ENCODE results near the gene LRRK1.

Gene LRRK1, protein sequence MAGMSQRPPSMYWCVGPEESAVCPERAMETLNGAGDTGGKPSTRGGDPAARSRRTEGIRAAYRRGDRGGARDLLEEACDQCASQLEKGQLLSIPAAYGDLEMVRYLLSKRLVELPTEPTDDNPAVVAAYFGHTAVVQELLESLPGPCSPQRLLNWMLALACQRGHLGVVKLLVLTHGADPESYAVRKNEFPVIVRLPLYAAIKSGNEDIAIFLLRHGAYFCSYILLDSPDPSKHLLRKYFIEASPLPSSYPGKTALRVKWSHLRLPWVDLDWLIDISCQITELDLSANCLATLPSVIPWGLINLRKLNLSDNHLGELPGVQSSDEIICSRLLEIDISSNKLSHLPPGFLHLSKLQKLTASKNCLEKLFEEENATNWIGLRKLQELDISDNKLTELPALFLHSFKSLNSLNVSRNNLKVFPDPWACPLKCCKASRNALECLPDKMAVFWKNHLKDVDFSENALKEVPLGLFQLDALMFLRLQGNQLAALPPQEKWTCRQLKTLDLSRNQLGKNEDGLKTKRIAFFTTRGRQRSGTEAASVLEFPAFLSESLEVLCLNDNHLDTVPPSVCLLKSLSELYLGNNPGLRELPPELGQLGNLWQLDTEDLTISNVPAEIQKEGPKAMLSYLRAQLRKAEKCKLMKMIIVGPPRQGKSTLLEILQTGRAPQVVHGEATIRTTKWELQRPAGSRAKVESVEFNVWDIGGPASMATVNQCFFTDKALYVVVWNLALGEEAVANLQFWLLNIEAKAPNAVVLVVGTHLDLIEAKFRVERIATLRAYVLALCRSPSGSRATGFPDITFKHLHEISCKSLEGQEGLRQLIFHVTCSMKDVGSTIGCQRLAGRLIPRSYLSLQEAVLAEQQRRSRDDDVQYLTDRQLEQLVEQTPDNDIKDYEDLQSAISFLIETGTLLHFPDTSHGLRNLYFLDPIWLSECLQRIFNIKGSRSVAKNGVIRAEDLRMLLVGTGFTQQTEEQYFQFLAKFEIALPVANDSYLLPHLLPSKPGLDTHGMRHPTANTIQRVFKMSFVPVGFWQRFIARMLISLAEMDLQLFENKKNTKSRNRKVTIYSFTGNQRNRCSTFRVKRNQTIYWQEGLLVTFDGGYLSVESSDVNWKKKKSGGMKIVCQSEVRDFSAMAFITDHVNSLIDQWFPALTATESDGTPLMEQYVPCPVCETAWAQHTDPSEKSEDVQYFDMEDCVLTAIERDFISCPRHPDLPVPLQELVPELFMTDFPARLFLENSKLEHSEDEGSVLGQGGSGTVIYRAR (N-terminal part only)

DNA sequence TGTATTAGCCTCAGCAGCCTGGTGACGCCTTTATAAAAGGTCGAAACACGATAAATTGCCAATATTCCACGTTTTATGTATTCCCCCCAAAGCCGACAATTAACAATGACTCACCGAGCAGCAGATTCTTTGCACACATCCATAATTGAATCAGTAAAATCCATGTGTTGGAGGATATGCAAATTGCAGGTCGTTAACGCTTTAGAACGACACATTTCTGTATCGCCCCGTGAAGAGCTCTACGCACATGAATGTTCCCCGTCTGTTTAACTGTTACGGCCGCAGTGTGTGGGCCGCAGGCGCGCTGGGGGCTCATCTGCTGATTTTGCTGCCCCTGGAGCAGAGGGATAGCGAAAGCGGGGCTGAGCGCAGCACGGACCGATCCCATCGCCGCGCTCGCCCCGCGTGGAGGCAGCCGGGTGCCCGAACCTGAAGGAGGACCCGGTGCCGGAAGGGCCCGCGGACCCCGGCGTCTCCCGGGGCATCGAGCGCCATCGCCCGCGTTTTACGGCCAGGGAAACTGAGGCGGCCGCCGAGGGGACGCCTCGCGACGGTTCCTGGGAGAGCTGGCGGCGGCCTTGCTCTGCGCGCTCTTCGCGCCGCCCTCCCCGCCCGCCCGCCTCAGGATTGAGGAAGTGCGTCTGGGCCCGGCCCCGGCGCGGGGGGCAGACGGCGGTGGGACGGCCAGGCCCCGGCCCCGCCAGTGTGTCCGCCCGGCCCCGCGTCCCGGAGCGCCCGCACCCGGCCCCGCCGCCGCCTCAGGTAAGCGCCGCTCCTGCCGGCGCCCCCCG, at the start of gene LRRK1:
Gene LRRK1 (plus strand): TSS at position 668 of the 791 bp plus-strand sequence. CDS start 5,276 bp downstream, outside the sequence.
- DNase-seq: no peak

DNA sequence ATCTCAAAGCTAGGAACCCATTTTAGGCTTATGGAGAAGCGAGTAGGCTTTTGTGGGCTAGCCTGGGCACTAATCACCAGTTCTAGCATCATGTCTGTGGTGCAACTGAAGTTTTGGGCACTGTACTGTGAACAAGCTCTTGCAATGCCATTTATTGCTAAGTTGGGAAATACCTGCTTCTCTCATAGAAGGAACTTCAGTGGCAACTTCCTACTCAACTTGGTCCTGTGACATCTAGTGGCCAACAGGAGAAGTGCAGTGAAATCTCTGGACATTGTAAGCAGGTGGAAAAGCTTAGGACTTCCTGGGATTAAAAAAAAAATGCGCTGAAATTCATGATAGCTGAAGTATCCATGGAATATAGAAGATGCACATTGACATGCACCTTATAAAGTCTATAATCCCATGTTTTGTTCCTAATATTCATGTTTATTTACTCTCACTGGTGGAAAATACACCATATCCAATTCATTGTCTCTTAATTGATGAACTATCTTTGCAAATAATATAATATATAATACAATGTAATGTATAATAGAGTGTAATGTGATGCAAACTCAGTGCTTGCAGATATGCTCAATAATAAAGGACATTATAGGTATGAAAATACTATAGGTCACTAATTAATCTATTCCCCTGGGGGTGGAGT, 46.0 kb upstream of the LRRK1 start:
- peak; percentile 81 for DNase-seq

DNA sequence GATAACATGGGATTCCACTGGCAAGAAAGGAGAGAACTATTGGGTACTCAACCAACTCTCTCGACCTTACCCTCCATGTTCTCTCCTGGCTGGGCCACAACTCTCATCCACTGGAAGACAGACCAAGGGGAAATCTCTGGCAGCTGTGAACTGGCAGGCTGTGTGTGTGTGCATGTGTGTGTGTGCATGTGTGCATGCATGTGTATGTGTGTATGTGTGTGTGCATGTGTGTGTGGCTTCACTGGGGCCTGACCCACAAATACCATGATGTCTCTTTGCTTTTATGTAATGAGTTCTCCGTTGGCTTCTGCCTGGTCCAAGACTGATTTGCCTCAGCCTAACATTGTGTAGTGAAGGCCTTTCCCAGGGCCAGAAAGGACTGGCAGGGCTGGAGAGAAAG, 43.7 kb upstream of the LRRK1 start:
- DNase-seq: no peak

DNA sequence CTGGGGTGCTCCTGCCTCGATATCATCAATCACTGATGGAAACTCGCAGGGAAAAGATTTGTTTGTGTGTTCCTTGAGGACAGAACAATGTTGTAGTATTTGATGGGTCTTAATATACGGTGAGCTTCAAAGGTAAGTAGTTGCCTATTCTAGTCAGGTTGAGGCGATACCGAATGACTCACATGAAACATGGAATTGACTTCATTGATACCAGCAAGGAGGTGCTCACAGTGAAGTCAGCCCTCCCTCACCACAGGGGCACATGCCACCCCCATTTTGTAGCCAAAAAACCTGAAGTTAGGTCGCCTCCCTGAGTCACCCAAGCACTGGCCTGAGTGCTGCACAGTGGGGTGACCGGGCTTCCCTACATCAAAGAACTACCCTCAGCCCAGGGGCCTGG, 43.2 kb upstream of the LRRK1 start:
- DNase-seq: no peak

DNA sequence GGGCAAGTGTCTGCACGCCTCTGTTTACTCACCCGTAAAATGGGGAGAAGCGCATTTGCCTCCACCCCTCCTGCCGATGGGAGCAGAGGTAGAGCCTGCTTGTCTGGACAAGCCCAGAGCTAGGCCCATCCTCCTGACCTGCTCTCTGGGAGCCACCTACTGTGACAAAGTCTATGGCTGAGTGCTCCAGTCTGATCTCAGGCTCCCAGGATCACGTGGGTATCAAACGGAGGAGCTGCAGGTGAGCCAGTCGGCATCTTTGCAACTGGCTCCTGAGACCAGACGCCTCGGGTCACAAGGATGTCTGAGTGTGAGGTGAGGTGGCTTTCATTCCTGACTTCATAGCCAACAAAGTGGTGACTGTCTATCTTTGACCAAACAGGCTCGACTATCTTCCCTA, 41.6 kb upstream of the LRRK1 start:
- DNase-seq: no peak

DNA sequence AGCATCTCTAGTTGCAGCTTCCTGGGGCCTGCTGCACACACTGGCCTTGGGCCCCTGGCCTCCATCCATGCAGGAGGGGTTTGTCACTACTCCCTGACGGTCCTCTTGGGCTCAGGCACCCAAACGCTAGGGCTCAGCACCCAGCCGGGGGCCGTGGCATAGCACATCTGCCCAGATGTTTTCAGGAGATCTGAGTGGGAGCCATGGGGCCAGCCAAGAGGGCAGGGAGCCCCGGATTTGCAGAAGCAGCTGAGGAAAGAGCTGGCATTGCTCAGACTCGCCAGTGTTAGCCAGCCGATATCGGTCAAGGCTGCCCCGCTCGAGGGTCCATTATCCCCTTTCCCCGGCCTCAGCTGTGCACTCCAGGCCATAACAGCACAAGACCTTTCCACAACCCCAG, 41.0 kb upstream of the LRRK1 start:
- no peak for DNase-seq

DNA sequence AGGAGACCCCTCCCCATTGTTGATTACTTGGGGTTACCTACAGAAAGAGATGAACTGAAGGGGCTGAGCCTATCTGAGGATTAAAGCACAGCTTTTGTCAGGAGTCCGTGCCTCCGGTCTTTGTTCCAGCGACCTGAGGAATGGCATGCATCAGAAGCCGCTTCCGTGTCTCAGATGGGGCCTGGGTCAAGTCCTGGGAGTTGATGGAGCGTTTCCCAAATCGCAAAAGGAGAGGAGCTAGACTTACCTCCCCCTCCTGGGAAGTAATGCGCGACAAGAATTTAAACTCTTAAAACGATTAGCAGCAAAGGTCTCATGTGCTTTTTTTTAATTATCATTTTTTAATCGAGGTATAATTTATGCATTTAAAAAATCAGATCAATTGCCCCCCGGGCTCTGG, 40.5 kb upstream of the LRRK1 start:
- DNase-seq: no peak

DNA sequence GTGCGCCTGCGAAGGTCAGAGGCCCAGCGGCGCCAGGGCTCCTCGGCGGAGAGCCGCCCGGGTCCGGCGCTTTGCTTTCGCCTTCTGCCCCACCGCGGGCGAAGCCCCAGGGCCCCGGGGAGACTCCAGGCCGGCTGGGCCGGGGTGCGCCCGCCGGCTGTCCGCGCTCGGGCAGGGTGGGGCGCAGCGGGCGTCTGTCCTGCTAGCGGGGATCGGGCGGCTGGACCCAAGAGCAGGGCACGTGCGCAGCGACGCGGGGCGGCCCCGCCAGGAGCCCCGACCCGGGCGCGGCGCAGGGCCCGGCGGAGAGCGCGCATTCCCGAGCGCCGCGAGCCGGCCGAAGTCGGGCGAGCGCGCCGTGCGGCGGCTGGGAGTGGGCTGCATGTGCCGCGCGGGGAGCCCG, 40.1 kb upstream of the LRRK1 start:
- DNase-seq: no peak

DNA sequence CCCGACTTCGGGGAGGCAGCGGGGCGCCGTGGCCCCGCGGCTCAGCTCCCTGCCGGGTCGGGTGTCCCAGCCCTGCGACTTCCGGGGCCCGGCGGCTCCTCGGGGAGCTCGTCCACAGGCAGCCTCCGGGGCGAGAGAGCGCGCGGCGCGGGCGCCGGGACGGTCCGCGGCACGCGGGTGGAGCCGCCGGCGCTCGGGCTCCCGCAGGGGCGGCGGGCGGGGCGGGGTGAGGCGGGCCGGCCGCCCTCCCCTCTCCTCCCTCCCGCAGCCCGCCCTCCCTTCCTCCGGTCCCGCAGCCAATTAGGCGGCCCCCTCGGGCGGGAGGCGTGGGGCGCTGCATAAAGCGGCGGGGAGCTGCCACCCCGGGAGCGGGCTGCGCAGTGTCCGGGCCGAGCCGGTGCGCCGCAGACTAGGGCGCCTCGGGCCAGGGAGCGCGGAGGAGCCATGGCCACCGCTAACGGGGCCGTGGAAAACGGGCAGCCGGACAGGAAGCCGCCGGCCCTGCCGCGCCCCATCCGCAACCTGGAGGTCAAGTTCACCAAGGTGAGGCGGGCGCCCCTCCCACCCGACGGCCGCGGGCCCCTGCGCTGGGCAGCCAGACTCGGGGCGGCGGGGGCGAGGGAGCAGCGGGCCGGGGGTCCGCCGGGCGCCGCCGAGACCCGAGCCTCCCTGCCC, 39.6 kb upstream of the LRRK1 start, which contains the start of gene ALDH1A3:
Gene ALDH1A3 (plus strand): TSS at position 368 of the 675 bp plus-strand sequence. CDS start 77 bp downstream, at position 445.
- DNase-seq: no peak

DNA sequence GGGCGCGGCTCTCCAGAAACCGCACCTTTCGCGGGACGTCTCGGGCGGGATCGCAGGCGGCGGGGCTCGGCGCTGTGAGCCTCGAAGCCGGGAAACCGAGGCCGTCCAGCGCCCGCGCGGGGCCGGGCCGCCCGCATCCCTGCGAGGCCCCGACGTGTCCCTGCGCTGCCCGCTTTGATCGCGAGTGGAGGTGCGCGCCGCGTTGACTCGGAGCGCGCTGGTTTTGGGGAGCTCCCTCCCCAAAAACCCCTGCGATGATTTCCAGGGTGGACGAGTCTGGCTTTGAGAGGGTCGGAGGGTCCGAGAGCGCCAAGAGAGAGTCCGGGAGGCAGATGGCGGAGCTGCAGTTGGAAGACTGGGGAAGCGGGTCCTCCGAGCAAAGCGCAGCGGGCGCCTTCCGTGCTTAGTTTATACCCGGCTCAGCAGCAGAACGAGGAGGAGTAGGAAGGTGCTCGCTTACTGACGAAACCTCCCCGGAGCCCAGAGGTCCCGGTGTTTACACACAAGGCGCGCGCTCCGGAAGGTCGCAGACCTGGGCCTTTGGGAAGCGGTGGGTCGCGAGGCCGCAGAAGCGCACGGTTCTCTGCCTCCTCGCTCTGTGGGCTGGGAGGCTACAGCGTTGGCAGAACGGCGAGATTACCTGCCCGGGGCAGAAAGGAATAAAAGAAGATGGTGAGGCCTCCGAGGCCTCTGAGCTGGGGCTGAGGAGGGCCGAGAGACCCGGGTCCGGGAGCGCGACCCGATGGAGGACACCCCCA, 38.8 kb upstream of the LRRK1 start:
- DNase-seq: no peak

DNA sequence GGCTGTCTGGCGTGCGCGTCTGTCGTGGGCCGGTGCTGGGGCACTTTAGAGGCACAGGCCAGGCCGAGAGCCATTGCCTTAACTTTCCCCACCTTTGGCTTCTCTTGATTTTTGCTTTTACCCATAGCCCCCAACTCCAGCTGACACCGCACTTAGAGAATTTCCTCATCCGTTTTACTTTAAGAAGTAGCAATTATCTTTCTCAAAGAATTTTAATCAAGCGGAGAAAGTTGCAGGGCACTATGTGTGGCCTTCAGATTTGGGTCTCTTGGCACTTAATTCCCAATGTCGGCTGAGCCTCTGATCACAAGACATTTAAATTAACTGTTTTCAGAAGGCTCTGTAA, 38.3 kb upstream of the LRRK1 start:
- DNase-seq: no peak

DNA sequence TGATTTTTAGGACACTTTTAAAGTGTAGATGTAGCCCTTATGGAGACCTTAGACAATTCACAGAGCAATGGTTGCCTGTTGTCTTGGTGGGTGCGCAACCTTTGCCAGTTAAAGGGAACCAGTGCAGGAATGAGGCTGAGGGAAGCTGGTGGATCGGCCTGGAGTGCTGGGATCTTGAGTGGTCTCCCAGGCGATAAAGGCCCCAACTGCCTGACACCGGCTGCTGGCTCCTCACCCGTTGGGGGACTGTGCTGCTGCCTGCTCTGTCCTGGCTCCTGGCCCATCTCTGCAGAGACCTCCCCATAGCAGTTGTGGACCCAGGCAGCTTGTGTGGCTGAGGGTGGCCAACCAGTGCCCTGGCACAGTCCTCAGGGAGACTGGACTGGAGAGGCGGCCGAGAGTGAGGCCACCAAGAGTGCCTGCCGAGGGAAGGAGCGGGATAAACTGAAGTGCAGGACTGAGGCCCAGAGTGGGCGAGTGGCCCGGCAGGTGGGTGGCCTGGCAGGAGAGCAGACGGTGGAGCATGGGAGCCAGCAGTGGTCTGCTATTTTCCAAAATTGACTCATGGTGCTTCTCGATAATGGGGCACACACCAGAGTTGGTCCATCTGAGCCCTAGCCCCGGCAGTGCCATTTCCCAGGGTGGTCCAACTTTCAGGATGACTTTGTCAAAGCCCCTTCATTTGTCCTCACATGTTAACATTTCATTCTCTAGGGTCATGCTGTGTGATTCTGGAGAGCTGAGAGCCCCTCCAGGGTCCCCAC, 37.4 kb upstream of the LRRK1 start:
- no peak for DNase-seq

DNA sequence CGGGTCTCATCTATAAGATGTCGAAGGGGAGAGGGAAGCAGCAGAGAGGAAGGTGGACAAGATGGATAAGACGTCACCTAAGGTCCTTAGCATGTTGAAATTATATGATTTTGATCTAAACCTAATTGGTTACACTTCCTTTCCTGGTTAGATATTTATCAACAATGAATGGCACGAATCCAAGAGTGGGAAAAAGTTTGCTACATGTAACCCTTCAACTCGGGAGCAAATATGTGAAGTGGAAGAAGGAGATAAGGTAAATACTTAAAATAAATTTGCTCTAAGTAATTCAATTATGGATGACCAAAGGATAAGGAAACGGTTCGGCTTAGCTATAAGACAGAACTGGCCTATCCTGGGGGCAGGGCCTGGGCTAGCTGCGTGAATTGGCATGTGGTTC, 34.0 kb upstream of the LRRK1 start:
- DNase-seq: no peak

DNA sequence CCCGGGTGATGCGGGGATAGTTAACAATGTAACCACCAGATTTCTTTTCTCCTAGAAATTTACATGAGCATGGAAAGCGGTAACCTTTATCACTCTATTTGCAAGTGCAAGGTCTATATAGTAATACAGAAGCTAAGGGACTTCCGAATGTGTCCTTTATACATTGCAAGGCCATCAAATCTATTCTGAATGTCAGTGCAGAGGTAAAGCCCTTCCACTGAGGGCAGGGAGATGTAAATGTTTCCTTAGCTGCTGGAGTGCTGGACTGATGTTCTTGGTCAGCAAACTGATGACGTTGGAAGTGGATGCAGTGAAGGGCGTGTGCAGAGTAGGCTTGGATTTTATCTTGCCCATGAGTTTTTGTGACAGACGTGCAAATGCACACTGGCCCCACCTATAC, 33.3 kb upstream of the LRRK1 start:
- DNase-seq: no peak

DNA sequence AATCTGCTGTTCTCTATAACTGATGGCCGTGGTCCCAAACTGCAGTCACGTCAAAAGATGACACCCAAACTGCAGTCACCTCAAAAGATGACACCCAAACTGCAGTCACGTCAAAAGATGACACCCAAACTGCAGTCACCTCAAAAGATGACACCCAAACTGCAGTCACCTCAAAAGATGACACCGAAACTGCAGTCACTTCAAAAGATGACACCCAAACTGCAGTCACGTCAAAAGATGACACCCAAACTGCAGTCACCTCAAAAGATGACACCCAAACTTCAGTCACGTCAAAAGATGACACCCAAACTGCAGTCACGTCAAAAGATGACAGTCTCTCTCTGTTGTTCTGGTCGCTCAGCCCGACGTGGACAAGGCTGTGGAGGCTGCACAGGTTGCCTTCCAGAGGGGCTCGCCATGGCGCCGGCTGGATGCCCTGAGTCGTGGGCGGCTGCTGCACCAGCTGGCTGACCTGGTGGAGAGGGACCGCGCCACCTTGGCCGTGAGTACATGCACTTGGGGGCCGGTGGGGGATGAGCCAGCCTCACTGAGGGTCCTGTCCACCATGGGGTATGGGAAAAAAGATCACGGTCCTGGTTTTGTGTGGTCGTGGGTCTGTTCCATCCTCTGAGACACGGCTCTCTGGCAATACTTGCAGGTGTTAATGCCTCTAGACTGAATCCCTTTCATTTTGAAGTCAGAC, 31.8 kb upstream of the LRRK1 start:
- no peak for DNase-seq

DNA sequence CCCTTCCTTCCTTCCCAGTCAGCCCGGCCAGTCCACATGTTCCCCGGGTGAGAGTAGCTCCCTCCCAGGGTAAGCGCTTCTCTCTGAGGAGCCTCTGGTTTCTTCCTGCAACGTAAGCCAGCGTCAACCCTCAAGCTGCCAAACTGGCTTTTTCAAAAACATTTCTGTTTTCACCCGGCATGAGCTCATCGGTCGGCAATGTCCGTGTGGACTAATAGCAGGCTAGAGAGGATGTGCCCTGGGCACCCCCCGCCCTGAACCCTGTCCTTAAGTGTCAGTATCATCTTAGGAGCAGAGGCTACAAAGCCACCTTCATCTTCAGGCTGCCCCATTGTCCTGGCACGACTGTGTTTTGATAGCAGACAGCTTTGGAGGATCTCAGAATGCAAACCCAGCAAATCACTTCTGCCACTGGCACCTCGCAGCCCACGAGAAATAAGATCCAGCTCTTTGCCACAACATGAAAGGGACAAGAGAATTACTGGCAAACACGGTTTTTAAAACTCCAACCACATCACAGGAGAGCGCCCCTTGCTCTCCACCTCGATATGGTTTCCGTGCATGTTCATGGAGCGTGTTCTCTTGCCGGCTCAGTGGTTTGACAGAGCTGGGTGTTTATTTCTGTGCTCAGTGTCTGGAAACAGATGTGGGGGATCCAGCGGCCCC, 29.6 kb upstream of the LRRK1 start:
- no peak for DNase-seq

DNA sequence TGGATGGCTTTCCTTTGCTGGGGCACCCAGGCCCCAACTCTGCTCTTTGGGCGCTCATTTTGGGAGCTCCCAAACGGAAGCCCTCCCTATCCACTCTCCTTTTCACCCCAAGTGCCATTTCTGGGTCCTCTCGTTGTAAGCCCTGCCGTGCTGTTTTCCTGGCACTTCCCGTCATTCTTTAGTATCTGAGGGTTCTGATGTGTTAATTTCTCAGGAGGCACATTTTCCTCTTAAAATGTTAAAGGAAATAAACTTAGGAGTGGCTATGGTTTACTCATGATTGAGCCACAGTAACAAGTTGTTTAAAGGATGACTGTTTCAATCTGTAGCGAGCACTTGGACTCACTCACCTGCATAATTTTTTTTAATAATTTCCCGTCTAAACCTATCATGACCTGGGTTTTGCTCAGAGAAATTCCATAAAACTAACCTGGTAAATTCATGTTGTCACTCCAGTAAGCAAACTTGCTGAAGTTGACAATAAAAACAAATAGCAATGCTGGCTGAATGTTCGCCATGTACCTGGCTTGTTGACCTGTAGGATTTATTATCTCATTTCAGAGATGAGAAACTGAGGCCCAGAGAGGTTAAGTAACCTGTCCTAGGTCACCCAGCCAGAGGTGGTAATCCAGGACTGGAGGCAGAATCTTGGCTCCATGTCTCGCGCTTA, 29.0 kb upstream of the LRRK1 start:
- no peak for DNase-seq

DNA sequence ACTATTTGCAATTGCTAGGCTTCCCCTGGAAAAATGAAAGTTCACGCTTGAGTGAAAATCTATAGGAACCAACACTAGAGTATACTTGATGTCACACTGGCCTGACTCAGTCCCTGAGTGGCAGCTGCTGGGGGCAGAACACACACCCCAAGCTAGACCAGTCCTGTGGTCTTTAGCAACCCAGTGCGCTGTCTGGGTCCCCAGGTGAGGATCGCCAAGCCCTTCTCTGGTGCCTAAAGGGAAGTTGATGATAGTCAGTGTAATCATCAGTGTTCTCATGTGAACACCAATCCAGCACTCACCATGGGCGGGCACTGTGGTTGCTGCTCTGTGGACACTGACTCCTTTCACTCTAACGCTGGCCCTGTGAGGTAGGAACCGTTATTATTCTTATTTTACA, 28.3 kb upstream of the LRRK1 start:
- no peak for DNase-seq

Data from SIG-M5 (cell line).